GM23248 (cell line): ENCODE data around the gene NCMAP.

ENCODE experiments used
- EZH2 ChIP-seq: fragments of 200-600 bp; sonication (generic); IDR thresholded peaks from 2 replicates; pipeline ENCODE4 v1.6.1; 2018; ENCODE audit warnings: antibody characterized with exemption, mild to moderate bottlenecking; ENCODE audit not compliant: insufficient read depth, poor library complexity, severe bottlenecking
- EZH2phosphoT487 ChIP-seq: fragments of 200-600 bp; sonication (generic); IDR thresholded peaks from 2 replicates; pipeline ENCODE4 v1.6.1; 2018; ENCODE audit warnings: antibody characterized with exemption, moderate library complexity, mild to moderate bottlenecking, low read depth; ENCODE audit not compliant: insufficient read depth

- TF ChIP-seq EZH2 (no peak), EZH2phosphoT487 (no peak)
Measured at GRCh38 chr1:24656046-24656445, 100.2 kb downstream of the NCMAP start.
